Measurements from ENCODE around the gene PLCH1. TPM values are rescaled to one million over a fixed set of nuclear protein-coding genes. Genes with fewer than 3 reads are reported as not detected.

Gene PLCH1
- total RNA-seq, 1 experiment from 2014 or later: 4.1 TPM

DNA sequence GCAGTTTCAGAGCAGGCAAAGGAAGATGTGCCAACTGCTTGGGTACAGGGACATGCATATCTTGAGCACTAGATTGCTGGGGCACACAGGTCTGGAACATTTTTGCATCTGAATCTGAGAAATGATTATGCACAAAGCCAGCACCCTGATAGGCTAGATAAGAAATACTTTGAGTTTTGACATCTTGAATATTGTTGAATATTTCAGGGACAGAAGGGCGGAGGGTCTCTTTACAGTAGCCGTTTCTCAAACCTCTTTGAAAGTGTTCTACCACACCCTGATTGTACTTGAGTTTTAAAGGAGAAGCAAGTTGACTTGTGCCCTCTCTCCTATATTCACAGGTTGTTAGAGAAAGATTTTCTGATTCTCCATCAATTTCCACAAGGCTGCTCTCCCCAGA lies 263.3 kb downstream of the PLCH1 start:
- POLR2A ChIA-PET (ENCODE audit: unreplicated experiment): no interaction called here

GRCh38 chr3:155481089-155481488 lies 263.8 kb downstream of the PLCH1 start:
- BruUV-seq (replicated peaks): no TSS peak
- ATAC-seq (no peak), DNase-seq (no peak)
- no peaks in the 10 kb centered on the region for H3K9me3 ChIP-seq (ENCODE audit: low read length)
- no peak overlapping the region for H3K4me3 ChIP-seq (ENCODE audit: low read length)
- ChIA-PET POLR2A (ENCODE audit: unreplicated experiment) (no interaction called here), CTCF (no interaction called here)
- TF ChIP-seq CTCF (conservative IDR thresholded peaks at IDR 0.05; ENCODE audit: low read depth, low read length) (no peak), EZH2phosphoT487 (IDR thresholded peaks at IDR 0.05; ENCODE audit: borderline replicate concordance, low read length) (no peak), EZH2 (IDR thresholded peaks at IDR 0.05; ENCODE audit: low read length, unreplicated experiment) (no peak)
- H3K27me3 ChIP-seq (ENCODE audit: low read length): no peaks in the 10 kb centered on the region
- H3K79me2 ChIP-seq (ENCODE audit: low read length): no peaks in the 10 kb centered on the region
- no peaks in the 10 kb centered on the region for H3K36me3 ChIP-seq (ENCODE audit: low read depth, low read length)
- H3K9me2 ChIP-seq (replicated peaks; ENCODE audit: low read length): no peaks in the 10 kb centered on the region
- intact Hi-C loops (cut with micrococcal nuclease): no loop called here
- H3K27ac ChIP-seq (ENCODE audit: low read length): no peak overlapping the region
- H3K4me1 ChIP-seq (ENCODE audit: insufficient read depth, low read length): no peaks in the 10 kb centered on the region
- H3K4me2 ChIP-seq (ENCODE audit: low read length): no peak overlapping the region
- H4K20me1 ChIP-seq (ENCODE audit: low read length): no peaks in the 10 kb centered on the region
- H3K9ac ChIP-seq (ENCODE audit: low read length): no peak overlapping the region
- no peak overlapping the region for H2AFZ ChIP-seq (ENCODE audit: low read length)
- H3F3A ChIP-seq (ENCODE audit: low read length, unreplicated experiment): no peaks in the 10 kb centered on the region

More for the DNA sequence above, 263.3 kb downstream of the PLCH1 start:
- no TSS peak for BruUV-seq (replicated peaks)
- DNase-seq: no peak
- H4K20me1 ChIP-seq (ENCODE audit: low read length): no peaks in the 10 kb centered on the region
- H3K4me3 ChIP-seq (ENCODE audit: low read length): no peak overlapping the region
- no peaks in the 10 kb centered on the region for H3K27me3 ChIP-seq (ENCODE audit: low read length)
- H2AFZ ChIP-seq (ENCODE audit: low read length): no peak overlapping the region
- TF ChIP-seq CTCF (conservative IDR thresholded peaks at IDR 0.05; ENCODE audit: low read depth, low read length) (no peak), EZH2 (IDR thresholded peaks at IDR 0.05; ENCODE audit: low read length, unreplicated experiment) (no peak), EZH2phosphoT487 (IDR thresholded peaks at IDR 0.05; ENCODE audit: borderline replicate concordance, low read length) (no peak)
- H3K4me1 ChIP-seq (ENCODE audit: insufficient read depth, low read length): no peaks in the 10 kb centered on the region
- no peak overlapping the region for H3K9ac ChIP-seq (ENCODE audit: low read length)
- intact Hi-C loops (cut with micrococcal nuclease): no loop called here
- no peaks in the 10 kb centered on the region for H3F3A ChIP-seq (ENCODE audit: low read length, unreplicated experiment)
- no peaks in the 10 kb centered on the region for H3K9me3 ChIP-seq (ENCODE audit: low read length)
- no peaks in the 10 kb centered on the region for H3K36me3 ChIP-seq (ENCODE audit: low read depth, low read length)
- H3K27ac ChIP-seq (ENCODE audit: low read length): no peak overlapping the region
- H3K4me2 ChIP-seq (ENCODE audit: low read length): no peak overlapping the region
- no peaks in the 10 kb centered on the region for H3K79me2 ChIP-seq (ENCODE audit: low read length)
- H3K9me2 ChIP-seq (replicated peaks; ENCODE audit: low read length): no peaks in the 10 kb centered on the region
- ATAC-seq: no peak
- CTCF ChIA-PET: no interaction called here

DNA sequence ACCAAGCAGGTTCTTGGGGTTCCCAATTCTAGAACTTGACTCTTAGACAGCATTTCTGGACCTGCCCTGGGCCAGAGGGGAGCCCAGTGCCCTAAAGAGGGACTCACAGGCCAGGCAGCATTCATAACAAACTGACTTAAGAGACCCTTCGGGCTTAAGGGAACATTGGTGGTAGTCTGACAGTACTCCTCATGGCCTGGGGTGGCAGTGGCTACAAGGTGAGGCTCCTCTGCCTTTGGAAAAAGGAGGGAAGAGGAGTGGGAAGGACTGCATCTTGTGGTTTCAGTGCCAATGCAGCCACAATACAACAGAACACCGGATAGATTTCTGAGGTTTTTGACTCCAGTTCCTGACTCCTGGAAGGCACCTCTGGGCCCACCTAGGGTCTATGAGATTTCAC lies 279.2 kb downstream of the PLCH1 start:
- CTCF ChIA-PET: no interaction called here
- ATAC-seq: no peak
- Histone ChIP-seq H3K4me2 (ENCODE audit: low read length) (no peak overlapping the region), H3K9me3 (ENCODE audit: low read length) (no peaks in the 10 kb centered on the region), H3K9ac (ENCODE audit: low read length) (no peak overlapping the region), H3K36me3 (ENCODE audit: low read depth, low read length) (no peaks in the 10 kb centered on the region), H3K4me3 (ENCODE audit: low read length) (no peak overlapping the region), H2AFZ (ENCODE audit: low read length) (no peak overlapping the region), H3K79me2 (ENCODE audit: low read length) (no peaks in the 10 kb centered on the region), H4K20me1 (ENCODE audit: low read length) (no peaks in the 10 kb centered on the region), H3K9me2 (replicated peaks; ENCODE audit: low read length) (no peaks in the 10 kb centered on the region), H3K27me3 (ENCODE audit: low read length) (no peaks in the 10 kb centered on the region), H3F3A (ENCODE audit: low read length, unreplicated experiment) (no peaks in the 10 kb centered on the region), H3K27ac (ENCODE audit: low read length) (no peak overlapping the region), H3K4me1 (ENCODE audit: insufficient read depth, low read length) (no peaks in the 10 kb centered on the region)
- intact Hi-C loops (cut with micrococcal nuclease): no loop called here
- no peak for DNase-seq
- POLR2A ChIA-PET (ENCODE audit: unreplicated experiment): no interaction called here
- BruUV-seq (replicated peaks): no TSS peak
- TF ChIP-seq EZH2 (IDR thresholded peaks at IDR 0.05; ENCODE audit: low read length, unreplicated experiment): no peak
- TF ChIP-seq EZH2phosphoT487 (IDR thresholded peaks at IDR 0.05; ENCODE audit: borderline replicate concordance, low read length): no peak
- TF ChIP-seq CTCF (conservative IDR thresholded peaks at IDR 0.05; ENCODE audit: low read depth, low read length): no peak
